ENCODE data around the gene DNPH1.

DNA sequence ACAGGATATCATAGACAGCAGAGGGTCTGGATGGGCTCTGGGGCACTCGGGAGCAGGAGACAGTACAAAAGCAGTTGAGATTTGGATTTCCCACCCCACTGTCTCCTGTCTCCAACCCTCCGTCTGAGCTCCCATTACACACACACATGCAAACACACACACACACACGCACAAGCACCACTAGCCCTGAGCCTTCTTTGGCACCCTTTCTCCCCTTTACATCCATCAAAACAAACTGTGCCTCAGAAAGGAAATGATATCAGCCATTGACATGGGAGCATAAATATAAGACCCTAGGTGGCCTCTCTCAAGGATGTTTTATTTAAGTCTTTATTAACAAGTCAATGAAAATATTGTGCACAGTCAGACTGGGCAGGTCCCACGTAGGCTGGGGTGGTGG, 31.5 kb upstream of the DNPH1 start:
- TF ChIP-seq CTCF (IDR thresholded peaks at IDR 0.05) = no peak
- TF ChIP-seq POLR2A (IDR thresholded peaks at IDR 0.05) = no peak
